ENCODE measurements around the gene SHROOM3. TPM values are rescaled to one million over a fixed set of nuclear protein-coding genes. Genes with fewer than 3 reads are reported as not detected.
A peak's percentile ranks its signal among the peaks of the same experiment; 100 is the strongest.

The SHROOM3 gene
- total RNA-seq, 2 donors from 2014 or later: 142 to 160 TPM

GRCh38 chr4:76610751-76611547 lies 175.9 kb downstream of the SHROOM3 start:
- Histone ChIP-seq H3K36me3 (no peaks in the 10 kb centered on the region), H3K9me3 (no peaks in the 10 kb centered on the region), H3K27me3 (no peaks in the 10 kb centered on the region), H3K9ac (ENCODE audit: low read depth in 2 of 2, low read length in 2 of 2) (peak overlapping the region in 1 of 2 donors; percentile 49), H3K4me3 (no peak overlapping the region), H3K27ac (peak overlapping the region; percentile 50), H3K4me1 (peaks cover 7% of the 10 kb centered on the region)
- DNase-seq: no peak
- no peak for TF ChIP-seq CTCF (IDR thresholded peaks at IDR 0.05)
- intact Hi-C loops (cut with DNase I): no loop called here

- intact Hi-C loops (cut with DNase I): no loop called here
- DNase-seq: peak; percentile 83
- TF ChIP-seq CTCF (IDR thresholded peaks at IDR 0.05): no peak
- Histone ChIP-seq H3K4me1 (peaks cover 7% of the 10 kb centered on the region), H3K27me3 (no peaks in the 10 kb centered on the region), H3K36me3 (no peaks in the 10 kb centered on the region), H3K9ac (ENCODE audit: low read depth in 2 of 2, low read length in 2 of 2) (peak overlapping the region in 1 of 2 donors; percentile 49), H3K9me3 (no peaks in the 10 kb centered on the region), H3K4me3 (no peak overlapping the region), H3K27ac (peak overlapping the region; percentile 50)
Measured at GRCh38 chr4:76611616-76612207, 176.7 kb downstream of the SHROOM3 start.

GRCh38 chr4:76614589-76614988 lies 179.6 kb downstream of the SHROOM3 start:
- peaks cover 4% of the 10 kb centered on the region for H3K4me1 ChIP-seq
- intact Hi-C loops (cut with DNase I): no loop called here
- H3K27me3 ChIP-seq: no peaks in the 10 kb centered on the region
- TF ChIP-seq CTCF (IDR thresholded peaks at IDR 0.05): no peak
- H3K9ac ChIP-seq (ENCODE audit: low read depth in 2 of 2, low read length in 2 of 2): no peak overlapping the region
- H3K4me3 ChIP-seq: no peak overlapping the region
- no peak overlapping the region for H3K27ac ChIP-seq
- no peak for DNase-seq
- H3K9me3 ChIP-seq: no peaks in the 10 kb centered on the region
- H3K36me3 ChIP-seq: no peaks in the 10 kb centered on the region

GRCh38 chr4:76615999-76616398 lies 181.0 kb downstream of the SHROOM3 start:
- Histone ChIP-seq H3K9ac (ENCODE audit: low read depth in 2 of 2, low read length in 2 of 2) (no peak overlapping the region), H3K27ac (no peak overlapping the region), H3K9me3 (no peaks in the 10 kb centered on the region), H3K4me1 (peaks cover 6% of the 10 kb centered on the region), H3K27me3 (no peaks in the 10 kb centered on the region), H3K4me3 (no peak overlapping the region), H3K36me3 (no peaks in the 10 kb centered on the region)
- DNase-seq: no peak
- TF ChIP-seq CTCF (IDR thresholded peaks at IDR 0.05): no peak
- intact Hi-C loops (cut with DNase I): no loop called here

- Histone ChIP-seq H3K27me3 (no peaks in the 10 kb centered on the region), H3K36me3 (no peaks in the 10 kb centered on the region), H3K27ac (no peak overlapping the region), H3K9me3 (no peaks in the 10 kb centered on the region), H3K9ac (ENCODE audit: low read depth in 2 of 2, low read length in 2 of 2) (no peak overlapping the region), H3K4me3 (no peak overlapping the region), H3K4me1 (peaks cover 6% of the 10 kb centered on the region)
- TF ChIP-seq CTCF (IDR thresholded peaks at IDR 0.05): no peak
- intact Hi-C loops (cut with DNase I): no loop called here
- DNase-seq: no peak
Measured at GRCh38 chr4:76616526-76616925, 181.5 kb downstream of the SHROOM3 start.

Data from colonic mucosa (tissue), 4 donors.